HS-5 (cell line): ENCODE results near the gene NRP2.

Experiments used
- DNase-seq: peaks from one replicate; pipeline ENCODE4 v3.0.0-alpha.2; 2012; ENCODE audit warnings: low read depth

NRP2 gene

DNA sequence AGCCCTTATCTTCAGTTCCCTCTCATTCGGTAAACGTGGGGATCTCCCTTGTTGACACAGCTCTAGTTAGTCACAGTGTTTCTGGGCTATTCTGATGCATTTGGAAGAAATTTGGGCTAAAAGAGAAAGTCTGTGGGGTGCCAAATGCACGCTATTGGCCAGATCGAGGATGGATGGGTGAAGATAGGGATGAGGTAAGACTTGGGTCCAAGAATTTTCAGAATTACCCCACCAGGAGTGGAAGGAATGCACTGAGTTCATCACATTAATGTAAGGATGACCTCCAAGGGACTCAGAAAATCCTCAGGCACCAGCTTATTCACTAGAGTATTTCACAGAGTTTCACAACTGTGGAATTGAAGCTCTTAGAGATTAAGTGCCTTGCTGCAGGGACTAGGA lies 49.3 kb downstream of the NRP2 start:
- peak; percentile 78 for DNase-seq

DNA sequence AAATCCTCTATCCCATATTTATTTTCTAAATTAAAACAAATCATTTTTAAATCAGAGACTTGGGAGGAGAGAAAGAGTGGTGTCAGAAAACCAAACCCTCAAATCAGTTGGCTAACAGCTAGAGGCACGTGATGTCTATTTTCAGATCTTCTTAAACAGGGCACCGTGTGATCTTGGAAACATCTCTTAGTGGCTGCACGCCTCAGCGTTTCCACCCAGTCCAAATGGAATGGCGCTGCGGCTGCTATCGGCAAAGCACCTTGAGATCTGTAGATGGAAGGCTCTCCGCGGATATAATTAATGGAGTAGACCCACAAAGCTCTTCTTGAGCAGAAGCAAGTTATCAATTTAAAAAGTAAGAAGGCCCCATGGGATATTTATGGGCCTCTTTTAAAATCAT lies 50.0 kb downstream of the NRP2 start:
- DNase-seq = no peak

DNA sequence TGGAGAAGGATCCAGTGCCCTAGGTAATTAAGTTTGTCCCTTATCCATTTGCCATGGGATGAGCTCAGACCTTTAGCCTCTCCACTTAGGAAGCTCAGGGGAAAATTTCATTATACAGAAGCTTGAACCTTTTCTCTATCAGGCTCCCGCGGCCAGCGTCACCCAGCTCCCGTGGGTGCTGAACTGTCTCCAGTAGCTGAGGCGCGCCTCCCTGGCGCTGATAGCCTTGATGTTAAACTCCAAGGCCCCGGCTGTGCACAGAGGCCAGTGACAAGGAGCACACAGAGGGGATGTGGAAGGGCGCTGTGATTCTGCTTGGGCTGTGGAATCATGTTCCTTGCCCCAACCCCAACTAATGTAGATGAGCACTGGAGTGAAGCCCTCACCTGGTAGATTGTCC lies 50.8 kb downstream of the NRP2 start:
- no peak for DNase-seq

DNA sequence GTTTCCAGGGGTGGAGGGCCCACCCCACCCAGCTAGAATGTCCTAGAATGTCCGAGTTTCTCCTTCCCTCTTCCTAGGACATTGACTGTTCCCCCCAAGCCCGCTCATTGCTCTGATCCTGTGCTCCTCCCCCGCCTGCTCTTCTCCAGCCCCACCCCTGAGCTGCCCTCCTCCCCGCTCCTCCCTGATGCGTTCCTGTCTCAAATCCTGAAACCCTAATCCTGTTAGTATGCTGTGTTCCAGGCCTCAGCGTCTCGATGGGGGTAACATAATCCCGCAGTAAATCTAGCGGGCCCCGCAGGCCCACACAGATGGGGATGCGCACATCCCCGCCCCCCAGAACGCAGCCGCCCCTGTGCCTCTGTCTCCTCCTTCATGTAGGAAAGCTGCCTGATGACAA lies 51.3 kb downstream of the NRP2 start:
- no peak for DNase-seq

DNA sequence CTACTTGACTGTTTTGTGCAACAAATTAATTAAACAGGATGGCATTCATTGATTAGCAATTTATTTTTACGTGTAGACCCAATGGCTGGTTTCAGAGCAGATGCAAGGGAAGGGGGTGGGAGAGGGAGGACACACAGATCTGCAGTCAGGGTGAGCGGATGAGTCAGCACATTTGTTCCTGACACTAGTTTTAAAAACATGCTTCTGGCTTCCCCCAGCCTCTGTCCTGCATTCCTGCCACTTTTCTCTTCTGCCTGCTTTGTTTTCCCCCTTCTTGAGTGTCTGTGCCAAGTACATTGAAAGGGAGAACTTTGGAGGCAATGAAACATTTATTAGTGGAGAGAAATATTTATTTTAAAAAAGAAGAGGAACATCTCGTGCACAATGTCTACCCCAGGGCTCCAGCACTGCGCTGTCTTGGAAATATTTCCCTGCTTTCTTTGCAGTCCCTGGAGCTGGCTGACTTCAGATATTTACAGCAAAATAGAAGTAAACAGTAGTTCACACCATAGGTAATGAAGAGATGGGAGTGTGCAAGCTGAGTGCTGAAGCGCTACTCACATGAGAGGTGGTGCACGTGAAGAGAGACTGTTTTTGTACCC lies 52.2 kb downstream of the NRP2 start:
- peak; percentile 35 for DNase-seq

DNA sequence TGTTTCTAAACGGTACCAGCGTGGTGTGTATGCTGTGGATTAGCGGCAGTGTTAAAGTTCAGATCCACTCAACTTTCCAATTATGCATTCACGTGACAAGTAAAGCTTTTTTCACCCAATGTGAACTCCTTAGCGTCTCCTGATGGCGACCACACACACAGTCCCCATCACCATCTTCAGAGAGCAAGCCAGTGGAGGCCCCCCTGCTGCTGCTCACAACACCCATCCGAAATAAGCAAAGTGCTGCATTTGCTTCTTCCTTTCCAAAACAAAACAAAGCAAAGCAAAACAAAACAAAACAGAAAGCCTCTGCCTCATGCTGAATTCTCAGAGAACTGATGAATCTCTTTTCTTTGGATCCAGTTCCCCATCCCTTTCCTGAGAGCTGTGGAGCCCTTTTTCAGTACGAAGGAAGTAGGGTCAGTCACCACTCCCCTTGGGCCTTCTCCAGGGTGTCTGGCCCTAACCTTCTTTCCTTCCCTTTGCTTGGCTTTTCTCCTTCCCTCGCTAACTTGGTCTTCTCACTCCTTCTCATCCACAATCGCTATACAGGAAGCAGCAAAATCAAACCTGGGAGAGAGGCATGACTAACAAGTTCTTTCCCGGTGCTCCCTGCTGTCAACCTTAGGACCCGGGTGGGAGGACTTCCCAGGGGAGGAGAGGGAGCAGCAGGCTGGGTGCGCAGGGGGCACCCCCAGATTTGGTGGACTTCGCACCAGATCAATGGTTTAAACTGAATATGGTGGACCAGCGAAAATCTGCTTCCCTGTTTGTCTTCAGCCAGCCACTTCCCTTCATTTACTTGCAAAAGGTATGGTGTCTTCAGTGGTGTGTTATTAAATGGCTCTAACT lies 56.0 kb downstream of the NRP2 start:
- DNase-seq = no peak

DNA sequence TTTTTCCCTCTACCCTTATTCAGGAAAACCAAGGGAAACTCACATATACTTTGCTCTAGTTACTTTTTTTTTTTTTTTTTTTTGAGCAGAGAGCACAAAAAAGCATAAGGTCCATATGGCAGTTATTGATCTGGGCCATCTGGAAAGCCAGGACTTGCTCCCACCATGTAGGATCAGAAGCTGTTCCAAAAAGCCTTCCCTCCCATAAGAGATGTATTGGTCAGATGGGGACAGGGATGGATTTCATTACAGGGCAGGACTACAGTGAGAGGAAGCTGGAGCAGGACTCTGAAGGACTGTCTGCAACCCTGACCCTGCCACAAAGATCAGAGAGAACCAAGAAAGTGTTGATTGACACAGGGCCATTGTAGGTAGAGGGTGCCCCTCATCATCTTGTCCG lies 57.3 kb downstream of the NRP2 start:
- DNase-seq = no peak

DNA sequence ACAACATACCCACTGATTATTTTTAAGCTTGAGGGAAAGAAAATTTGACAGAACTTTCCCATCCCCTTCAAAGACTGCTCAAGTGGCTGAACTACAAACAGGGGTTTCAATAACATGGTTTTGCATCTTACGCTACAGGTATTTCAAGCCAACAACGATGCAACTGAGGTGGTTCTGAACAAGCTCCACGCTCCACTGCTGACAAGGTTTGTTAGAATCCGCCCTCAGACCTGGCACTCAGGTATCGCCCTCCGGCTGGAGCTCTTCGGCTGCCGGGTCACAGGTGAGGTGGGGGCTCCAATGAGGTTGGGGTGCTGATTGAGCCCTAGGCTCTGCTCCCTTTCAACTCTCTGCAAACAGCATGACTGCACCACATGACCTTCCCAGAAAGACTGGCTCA lies 58.1 kb downstream of the NRP2 start:
- DNase-seq = no peak

DNA sequence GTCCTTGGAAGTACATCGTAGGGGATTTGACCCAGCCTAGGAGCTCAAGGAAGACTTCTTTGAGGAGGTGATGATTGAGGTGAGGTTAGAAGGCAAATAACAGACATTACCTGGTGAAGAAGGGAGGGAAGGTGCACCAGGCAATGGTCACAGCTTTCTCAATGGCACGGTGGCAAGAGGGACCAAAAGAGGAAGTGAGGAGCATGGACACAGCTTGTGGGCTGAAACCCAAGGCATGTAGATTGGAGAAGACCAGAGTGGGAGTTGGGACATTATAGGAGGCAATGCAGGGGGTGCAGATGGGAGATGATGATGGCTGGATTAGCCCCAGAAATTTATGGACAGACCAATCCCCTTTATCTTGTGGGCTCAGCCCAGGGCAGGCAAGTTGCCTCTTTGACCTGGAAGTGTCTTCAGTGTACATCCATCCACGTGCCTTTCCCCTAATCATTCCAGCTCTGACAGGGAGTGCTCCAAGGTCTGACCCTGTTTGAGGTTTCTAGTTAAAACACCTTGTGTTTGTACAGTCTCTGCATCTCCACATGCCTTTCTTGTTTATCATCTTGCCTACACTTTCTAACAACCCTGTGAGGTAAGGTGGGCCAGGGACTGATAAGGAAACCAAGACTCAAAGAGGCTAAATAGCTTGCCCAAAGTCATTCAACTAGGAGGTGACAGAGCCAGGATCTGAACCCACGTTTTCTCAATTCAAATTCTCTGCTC lies 59.1 kb downstream of the NRP2 start:
- no peak for DNase-seq

DNA sequence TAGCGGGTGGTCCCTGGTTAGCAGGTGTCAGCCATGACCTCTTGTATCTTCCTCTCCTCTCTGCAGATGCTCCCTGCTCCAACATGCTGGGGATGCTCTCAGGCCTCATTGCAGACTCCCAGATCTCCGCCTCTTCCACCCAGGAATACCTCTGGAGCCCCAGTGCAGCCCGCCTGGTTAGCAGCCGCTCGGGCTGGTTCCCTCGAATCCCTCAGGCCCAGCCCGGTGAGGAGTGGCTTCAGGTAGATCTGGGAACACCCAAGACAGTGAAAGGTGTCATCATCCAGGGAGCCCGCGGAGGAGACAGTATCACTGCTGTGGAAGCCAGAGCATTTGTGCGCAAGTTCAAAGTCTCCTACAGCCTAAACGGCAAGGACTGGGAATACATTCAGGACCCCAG lies 60.8 kb downstream of the NRP2 start:
- no peak for DNase-seq

DNA sequence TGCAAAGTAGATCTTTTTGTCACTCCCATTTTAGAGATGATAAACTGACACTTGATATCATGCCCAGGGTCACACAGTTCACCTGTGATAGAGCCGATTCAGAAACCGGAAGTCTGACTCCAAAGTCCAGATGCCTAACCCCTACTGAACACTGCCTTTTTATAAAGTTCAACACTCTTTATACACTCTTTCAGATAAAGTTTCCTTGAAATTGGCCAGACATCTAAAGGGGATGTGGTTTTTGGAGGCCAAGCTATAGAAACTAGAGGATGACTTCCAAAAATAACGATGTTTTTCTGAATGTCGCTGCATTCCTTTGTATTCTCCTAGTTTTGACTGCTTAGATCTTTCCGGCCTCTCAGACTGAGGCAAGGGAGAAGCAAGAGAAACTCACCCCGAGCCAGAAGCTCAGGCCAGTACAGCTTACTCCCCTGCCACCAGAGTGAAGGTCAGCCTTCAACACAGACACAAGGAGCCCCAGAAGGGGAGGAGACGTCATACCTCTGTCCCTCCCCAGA lies 61.8 kb downstream of the NRP2 start:
- DNase-seq = no peak

DNA sequence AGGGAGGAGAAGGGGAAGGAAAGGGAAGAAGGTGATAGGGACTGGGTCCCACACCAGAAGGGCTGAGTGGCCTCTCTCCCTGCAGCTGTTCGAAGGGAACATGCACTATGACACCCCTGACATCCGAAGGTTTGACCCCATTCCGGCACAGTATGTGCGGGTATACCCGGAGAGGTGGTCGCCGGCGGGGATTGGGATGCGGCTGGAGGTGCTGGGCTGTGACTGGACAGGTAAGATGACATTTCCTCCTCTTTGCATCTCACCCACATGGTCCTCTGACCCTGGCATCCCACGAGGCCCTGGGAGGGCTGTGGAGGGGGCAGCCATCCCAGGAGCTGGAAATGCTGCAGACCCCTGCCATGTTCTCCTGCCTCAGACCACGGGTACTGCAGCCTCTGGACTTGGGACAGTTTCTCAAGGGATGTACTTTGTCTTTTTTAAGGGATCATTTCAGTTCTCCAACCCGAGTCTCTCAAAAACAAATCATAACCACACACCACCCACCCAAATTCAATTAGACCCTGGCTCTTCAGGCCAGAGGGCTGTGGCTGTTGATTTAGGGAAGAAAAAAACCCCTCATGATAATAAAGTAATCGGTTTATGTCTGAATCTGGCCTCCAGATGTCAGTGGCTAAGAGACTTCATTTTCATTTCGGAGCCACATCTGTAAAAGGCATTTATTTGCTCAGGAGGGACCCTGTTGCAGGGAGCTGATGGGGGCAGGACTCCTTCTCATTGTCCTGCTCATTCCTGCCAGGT lies 63.5 kb downstream of the NRP2 start:
- DNase-seq = no peak

DNA sequence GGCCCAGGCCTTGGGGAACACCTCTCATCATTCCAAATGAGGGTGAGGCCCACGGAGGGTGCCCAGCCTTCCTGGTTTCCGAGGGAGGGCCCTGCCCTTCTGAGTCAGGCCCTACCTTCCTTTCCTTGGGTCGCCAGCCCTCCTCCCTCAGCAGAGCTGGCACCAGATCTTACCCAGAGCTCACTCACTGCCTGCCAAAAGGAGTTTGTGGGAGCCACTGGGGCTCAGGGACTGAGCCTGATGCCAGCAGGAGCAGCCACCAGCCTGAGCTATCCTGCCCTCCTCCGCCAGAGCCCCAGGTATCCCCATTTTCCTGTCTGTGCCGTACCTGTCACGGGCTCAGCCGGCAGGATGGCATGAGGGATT lies 64.1 kb downstream of the NRP2 start:
- DNase-seq = no peak

DNA sequence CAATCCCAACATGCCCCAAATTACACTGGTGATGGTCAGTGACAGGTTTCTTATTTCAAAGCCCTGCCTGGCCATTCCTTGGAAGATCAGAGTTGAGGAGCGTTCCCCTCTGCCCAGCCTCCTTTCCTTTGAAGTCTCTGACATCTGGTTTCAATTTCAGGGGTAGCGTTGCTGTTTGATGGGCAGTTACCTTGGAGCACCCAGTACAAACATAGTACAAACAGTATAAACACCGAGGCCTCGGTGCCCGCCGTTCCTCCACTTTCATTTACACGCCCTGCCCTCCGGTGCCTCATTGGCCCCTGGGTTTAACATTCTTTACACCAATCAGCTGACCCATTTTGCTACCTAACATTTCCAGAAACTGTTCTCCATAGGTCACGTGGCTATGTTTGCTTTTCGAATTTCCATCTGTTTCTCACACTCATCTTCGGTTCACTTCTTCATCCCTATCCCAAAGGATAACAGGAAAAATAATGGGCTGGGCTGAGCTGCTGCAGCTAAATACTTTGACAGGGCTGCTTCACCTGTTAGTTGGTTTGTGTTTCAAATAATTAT lies 65.6 kb downstream of the NRP2 start:
- no peak for DNase-seq

DNA sequence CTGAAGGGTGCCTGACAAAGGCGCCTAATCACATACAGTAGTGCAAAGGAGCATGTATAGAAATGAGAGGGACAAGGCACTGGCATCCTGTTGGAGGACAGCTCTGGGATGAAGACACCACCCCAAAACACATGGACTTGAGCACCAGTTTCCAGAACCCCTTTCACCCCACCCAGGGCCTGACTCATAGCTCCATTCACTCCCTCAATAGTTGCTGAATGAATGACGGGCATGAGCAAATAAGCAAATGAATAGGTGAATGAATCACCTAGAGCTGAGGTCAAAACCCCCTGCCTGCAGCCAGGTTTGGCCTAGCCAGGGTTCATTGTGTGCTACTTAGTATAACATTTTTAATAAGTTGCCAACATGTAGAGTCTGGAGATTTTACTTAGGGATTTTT lies 66.3 kb downstream of the NRP2 start:
- DNase-seq = no peak

DNA sequence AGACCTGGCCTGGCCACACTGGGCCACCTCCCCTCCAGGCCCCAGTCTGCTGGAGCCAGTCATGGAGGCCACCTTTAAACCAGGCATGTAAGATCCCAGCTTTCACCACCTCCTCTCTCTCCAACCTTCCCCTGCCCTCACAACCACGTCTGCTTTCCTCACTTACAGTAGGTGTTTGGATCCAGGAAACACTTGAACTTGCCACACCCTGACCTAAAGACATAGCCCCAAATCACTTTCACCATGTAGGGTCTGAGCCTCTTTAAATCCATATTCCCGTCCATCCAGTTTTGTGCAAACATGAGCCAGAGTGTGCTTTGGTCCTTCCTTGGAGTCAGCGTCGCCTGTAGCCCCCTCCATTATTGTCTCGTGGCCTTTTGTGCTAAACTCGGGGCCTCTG lies 66.8 kb downstream of the NRP2 start:
- DNase-seq = no peak

DNA sequence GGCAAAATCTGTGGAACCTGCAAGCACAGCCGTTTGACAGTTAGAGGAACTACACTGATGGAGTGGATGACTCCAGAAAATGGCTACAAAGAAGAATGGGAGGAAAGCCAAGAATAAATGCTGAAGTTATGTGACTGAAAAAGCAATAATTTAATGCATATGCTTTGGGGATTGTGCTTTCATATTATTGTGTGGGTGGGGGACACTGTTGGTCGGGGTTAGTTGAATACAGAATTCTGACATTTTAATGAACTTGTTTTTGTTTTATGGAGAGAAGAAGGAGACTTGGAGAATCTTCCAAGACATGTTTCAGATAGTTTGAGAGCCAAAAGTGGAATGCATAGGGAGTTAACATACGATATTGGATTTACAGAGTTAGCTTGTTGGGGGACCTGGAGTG lies 68.5 kb downstream of the NRP2 start:
- DNase-seq = no peak

DNA sequence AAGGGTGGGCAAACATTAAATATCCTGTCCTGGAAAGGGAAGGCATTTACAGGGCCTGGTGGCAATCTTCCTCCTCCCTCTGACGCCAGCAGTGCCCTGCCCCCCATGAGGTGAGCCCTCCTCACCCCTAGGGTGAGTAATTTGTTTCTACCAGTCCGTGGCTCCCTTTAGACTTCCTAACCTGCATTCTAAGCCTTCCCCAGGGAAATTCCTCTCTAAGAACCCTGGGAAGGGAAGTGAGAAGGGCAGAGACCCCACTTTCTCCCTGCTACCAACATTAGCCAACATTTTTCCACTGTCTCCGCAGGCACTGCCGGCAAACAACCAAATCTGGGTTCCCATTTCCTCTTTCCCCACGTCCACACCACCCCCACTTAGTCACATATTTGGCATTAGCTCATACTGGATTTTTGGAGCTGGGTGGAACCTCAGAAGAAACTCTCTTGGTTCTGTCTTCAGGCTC lies 69.3 kb downstream of the NRP2 start:
- no peak for DNase-seq

DNA sequence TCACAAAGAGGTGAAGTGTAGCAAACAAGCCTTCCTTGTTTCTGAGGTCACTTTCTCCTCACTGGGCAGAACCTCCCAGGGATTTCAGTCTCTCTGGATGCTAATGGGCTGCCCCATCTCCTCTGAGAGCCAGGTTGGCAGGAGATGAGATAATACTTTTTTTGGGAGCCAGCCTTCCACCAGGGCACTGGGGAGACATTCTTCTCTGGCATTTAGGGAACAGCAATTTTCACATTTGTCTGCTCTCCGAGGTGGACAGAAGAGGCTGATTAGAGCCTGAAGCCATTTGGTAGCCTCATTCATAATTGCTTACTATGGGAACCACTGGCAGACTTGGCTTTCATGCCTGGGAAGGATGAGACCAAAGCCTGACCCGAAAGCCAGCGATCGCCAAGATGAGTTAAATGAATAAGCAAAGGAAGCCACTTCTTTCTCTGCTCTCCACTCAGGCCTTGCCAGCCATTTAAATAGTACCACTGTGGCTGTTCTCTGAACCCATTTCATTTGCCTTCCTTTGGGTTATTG lies 70.1 kb downstream of the NRP2 start:
- no peak for DNase-seq

DNA sequence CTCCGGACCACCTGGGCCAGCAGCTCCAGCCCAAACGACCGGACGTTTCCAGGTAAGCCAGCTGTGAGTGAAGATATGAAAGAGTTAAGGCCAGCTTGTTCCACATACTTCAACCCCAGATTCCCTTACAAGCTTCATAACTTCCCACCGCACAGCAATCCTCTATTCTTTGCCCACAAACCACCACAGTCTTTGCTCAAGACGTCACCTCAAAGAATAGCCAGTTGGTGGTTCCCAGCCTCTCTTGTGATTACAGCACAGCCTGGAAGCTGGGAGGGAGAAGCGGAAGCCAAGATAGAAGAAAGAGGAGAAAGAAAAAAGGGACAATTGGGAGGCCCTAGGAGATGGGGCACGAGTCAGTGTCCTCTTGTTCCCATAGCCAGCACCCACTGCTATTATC lies 70.6 kb downstream of the NRP2 start:
- no peak for DNase-seq

DNA sequence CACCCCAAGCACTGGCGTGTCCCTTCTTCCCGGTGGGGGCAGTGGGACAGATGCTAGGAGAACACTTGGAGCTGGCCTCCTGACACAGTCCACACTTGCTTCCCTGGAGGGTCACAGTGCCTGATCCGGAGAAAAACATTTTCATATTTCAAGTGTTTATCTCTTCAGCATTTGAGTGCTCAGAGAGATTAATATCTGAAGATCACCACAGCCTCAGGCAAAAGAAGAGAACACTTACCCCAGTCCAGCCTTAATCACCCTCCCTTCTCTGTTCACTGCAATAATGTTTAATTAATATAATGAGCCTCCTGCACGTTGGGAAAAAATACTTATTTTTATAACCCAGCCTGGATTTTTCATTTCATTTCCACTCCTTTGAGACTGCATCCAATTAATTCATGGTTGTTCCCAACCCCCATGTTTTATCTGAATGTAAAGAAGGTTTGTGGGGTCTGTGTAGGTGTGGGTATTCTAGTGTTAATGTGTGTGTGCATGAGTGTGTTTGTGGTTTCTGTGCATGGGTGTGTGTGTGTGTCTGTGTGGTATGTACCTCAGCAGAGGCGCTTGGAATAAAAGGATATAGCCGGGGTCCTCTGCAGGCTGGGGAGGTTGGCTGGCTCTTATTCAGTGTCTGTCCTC lies 72.1 kb downstream of the NRP2 start:
- no peak for DNase-seq
